ENCODE data around the gene SLC37A2.

SLC37A2 gene

GRCh38 chr11:125083312-125084056 is 20.4 kb downstream of the SLC37A2 start:
- H2AK5ac ChIP-seq (ENCODE audit: low read depth, low read length) = peak overlapping the region; percentile 90
- H3K79me1 ChIP-seq (ENCODE audit: low read depth, low read length) = no peaks in the 10 kb centered on the region
- H3K4me2 ChIP-seq (ENCODE audit: insufficient read depth, low read length, poor library complexity, severe bottlenecking) = no peak overlapping the region
- H2AFZ ChIP-seq (ENCODE audit: low read length) = peak overlapping the region; percentile 45
- H3K36me3 ChIP-seq (replicated peaks in 1 of 2; ENCODE audit: control insufficient read depth in 2 of 2, insufficient read depth in 2 of 2, low read length in 2 of 2) = peaks cover 0 to 2% of the 10 kb centered on the region in 2 donors
- peak overlapping the region; percentile 77 for H3K18ac ChIP-seq (ENCODE audit: low read length)
- peaks cover 5 to 8% of the 10 kb centered on the region in 2 donors for H3K4me1 ChIP-seq (ENCODE audit: control insufficient read depth in 2 of 2, insufficient read depth in 1 of 2, low read depth in 1 of 2, low read length in 2 of 2)
- no peak for DNase-seq (ENCODE audit: low spot score)
- H2BK120ac ChIP-seq (ENCODE audit: low read depth, low read length) = no peak overlapping the region
- peak overlapping the region; percentile 81 for H3K23ac ChIP-seq (ENCODE audit: low read depth, low read length, poor library complexity)
- no peak overlapping the region for H4K91ac ChIP-seq (ENCODE audit: low read depth, low read length, poor library complexity)
- H3K9ac ChIP-seq (ENCODE audit: low read depth, low read length, poor library complexity) = peak overlapping the region; percentile 63
- H3K4me3 ChIP-seq (ENCODE audit: low read length in 2 of 2) = no peak overlapping the region
- no peak overlapping the region for H3K4ac ChIP-seq (ENCODE audit: low read length)
- no peak overlapping the region for H3K27ac ChIP-seq (replicated peaks; ENCODE audit: low read length)
- no peak overlapping the region for H2BK12ac ChIP-seq (ENCODE audit: low read length)
- no peaks in the 10 kb centered on the region for H3K27me3 ChIP-seq (ENCODE audit: control insufficient read depth in 3 of 3, insufficient read depth in 3 of 3, low read depth in 1 of 3, low read length in 3 of 3)
- WGBS, 2 donors (ENCODE audit: extremely low coverage in 2 of 2, insufficient read length in 2 of 2, insufficient replicate concordance in 1 of 2) = no CpG with 5 or more reads among the region's 11 CpGs
- H4K8ac ChIP-seq (ENCODE audit: low read depth, low read length) = no peak overlapping the region
- no peak overlapping the region for H3K14ac ChIP-seq (ENCODE audit: low read length)
- peak overlapping the region; percentile 40 for H2BK5ac ChIP-seq (ENCODE audit: low read length)
- H3K9me3 ChIP-seq (replicated peaks in 1 of 2; ENCODE audit: control insufficient read depth in 2 of 2, insufficient read depth in 1 of 2, low read depth in 1 of 2, low read length in 2 of 2) = peaks cover 0 to 2% of the 10 kb centered on the region in 2 donors
- no peak overlapping the region for H2BK15ac ChIP-seq (ENCODE audit: low read length)

GRCh38 chr11:125084057-125084416 is 20.9 kb downstream of the SLC37A2 start:
- WGBS, 2 donors (ENCODE audit: extremely low coverage in 2 of 2, insufficient read length in 2 of 2, insufficient replicate concordance in 1 of 2) = no CpG with 5 or more reads among the region's 11 CpGs
- Histone ChIP-seq H3K14ac (ENCODE audit: low read length) (no peak overlapping the region), H3K79me1 (ENCODE audit: low read depth, low read length) (no peaks in the 10 kb centered on the region), H2BK5ac (ENCODE audit: low read length) (no peak overlapping the region), H4K91ac (ENCODE audit: low read depth, low read length, poor library complexity) (no peak overlapping the region), H2AFZ (ENCODE audit: low read length) (no peak overlapping the region), H3K18ac (ENCODE audit: low read length) (peak overlapping the region; percentile 77), H3K4me1 (ENCODE audit: control insufficient read depth in 2 of 2, insufficient read depth in 1 of 2, low read depth in 1 of 2, low read length in 2 of 2) (peaks cover 5 to 8% of the 10 kb centered on the region in 2 donors), H3K27ac (replicated peaks; ENCODE audit: low read length) (no peak overlapping the region), H2BK15ac (ENCODE audit: low read length) (no peak overlapping the region), H3K36me3 (replicated peaks in 1 of 2; ENCODE audit: control insufficient read depth in 2 of 2, insufficient read depth in 2 of 2, low read length in 2 of 2) (peaks cover 0 to 2% of the 10 kb centered on the region in 2 donors), H2BK120ac (ENCODE audit: low read depth, low read length) (no peak overlapping the region), H3K27me3 (ENCODE audit: control insufficient read depth in 3 of 3, insufficient read depth in 3 of 3, low read depth in 1 of 3, low read length in 3 of 3) (no peaks in the 10 kb centered on the region), H2AK5ac (ENCODE audit: low read depth, low read length) (peak overlapping the region; percentile 90), H3K4me3 (ENCODE audit: low read length in 2 of 2) (peak overlapping the region in 1 of 2 donors; percentile 47), H2BK12ac (ENCODE audit: low read length) (no peak overlapping the region), H4K8ac (ENCODE audit: low read depth, low read length) (peak overlapping the region; percentile 48), H3K9ac (ENCODE audit: low read depth, low read length, poor library complexity) (no peak overlapping the region), H3K9me3 (replicated peaks in 1 of 2; ENCODE audit: control insufficient read depth in 2 of 2, insufficient read depth in 1 of 2, low read depth in 1 of 2, low read length in 2 of 2) (peaks cover 0 to 2% of the 10 kb centered on the region in 2 donors), H3K4me2 (ENCODE audit: insufficient read depth, low read length, poor library complexity, severe bottlenecking) (no peak overlapping the region), H3K4ac (ENCODE audit: low read length) (peak overlapping the region; percentile 56), H3K23ac (ENCODE audit: low read depth, low read length, poor library complexity) (peak overlapping the region; percentile 81)
- no peak for DNase-seq (ENCODE audit: low spot score)

GRCh38 chr11:125084761-125085231 is 21.7 kb downstream of the SLC37A2 start:
- peak overlapping the region; percentile 29 for H3K18ac ChIP-seq (ENCODE audit: low read length)
- peak overlapping the region; percentile 73 for H2BK5ac ChIP-seq (ENCODE audit: low read length)
- no peak overlapping the region for H2AFZ ChIP-seq (ENCODE audit: low read length)
- H3K27me3 ChIP-seq (ENCODE audit: control insufficient read depth in 3 of 3, insufficient read depth in 3 of 3, low read depth in 1 of 3, low read length in 3 of 3) = no peaks in the 10 kb centered on the region
- H3K4me1 ChIP-seq (ENCODE audit: control insufficient read depth in 2 of 2, insufficient read depth in 1 of 2, low read depth in 1 of 2, low read length in 2 of 2) = peaks cover 5 to 8% of the 10 kb centered on the region in 2 donors
- H3K4me2 ChIP-seq (ENCODE audit: insufficient read depth, low read length, poor library complexity, severe bottlenecking) = no peak overlapping the region
- H3K4me3 ChIP-seq (ENCODE audit: low read length in 2 of 2) = no peak overlapping the region
- H4K8ac ChIP-seq (ENCODE audit: low read depth, low read length) = peak overlapping the region; percentile 7
- no peak overlapping the region for H3K23ac ChIP-seq (ENCODE audit: low read depth, low read length, poor library complexity)
- DNase-seq (ENCODE audit: low spot score) = no peak
- no peak overlapping the region for H3K9ac ChIP-seq (ENCODE audit: low read depth, low read length, poor library complexity)
- H2BK120ac ChIP-seq (ENCODE audit: low read depth, low read length) = no peak overlapping the region
- no peak overlapping the region for H2BK12ac ChIP-seq (ENCODE audit: low read length)
- H4K91ac ChIP-seq (ENCODE audit: low read depth, low read length, poor library complexity) = no peak overlapping the region
- peak overlapping the region; percentile 19 for H2AK5ac ChIP-seq (ENCODE audit: low read depth, low read length)
- no peak overlapping the region for H3K14ac ChIP-seq (ENCODE audit: low read length)
- H3K36me3 ChIP-seq (replicated peaks in 1 of 2; ENCODE audit: control insufficient read depth in 2 of 2, insufficient read depth in 2 of 2, low read length in 2 of 2) = peaks cover 0 to 2% of the 10 kb centered on the region in 2 donors
- no peaks in the 10 kb centered on the region for H3K79me1 ChIP-seq (ENCODE audit: low read depth, low read length)
- no CpG with 5 or more reads among the region's 8 CpGs for WGBS, 2 donors (ENCODE audit: extremely low coverage in 2 of 2, insufficient read length in 2 of 2, insufficient replicate concordance in 1 of 2)
- H2BK15ac ChIP-seq (ENCODE audit: low read length) = no peak overlapping the region
- no peak overlapping the region for H3K4ac ChIP-seq (ENCODE audit: low read length)
- H3K27ac ChIP-seq (replicated peaks; ENCODE audit: low read length) = no peak overlapping the region
- no peaks in the 10 kb centered on the region for H3K9me3 ChIP-seq (replicated peaks in 1 of 2; ENCODE audit: control insufficient read depth in 2 of 2, insufficient read depth in 1 of 2, low read depth in 1 of 2, low read length in 2 of 2)

GRCh38 chr11:125085301-125086081 is 22.4 kb downstream of the SLC37A2 start:
- Histone ChIP-seq H3K23ac (ENCODE audit: low read depth, low read length, poor library complexity) (peak overlapping the region; percentile 20), H2BK5ac (ENCODE audit: low read length) (peak overlapping the region; percentile 73), H3K27ac (replicated peaks; ENCODE audit: low read length) (no peak overlapping the region), H2AFZ (ENCODE audit: low read length) (no peak overlapping the region), H3K4me3 (ENCODE audit: low read length in 2 of 2) (no peak overlapping the region), H2AK5ac (ENCODE audit: low read depth, low read length) (peak overlapping the region; percentile 19), H4K91ac (ENCODE audit: low read depth, low read length, poor library complexity) (no peak overlapping the region), H3K4me2 (ENCODE audit: insufficient read depth, low read length, poor library complexity, severe bottlenecking) (no peak overlapping the region), H3K14ac (ENCODE audit: low read length) (no peak overlapping the region), H2BK12ac (ENCODE audit: low read length) (peak overlapping the region; percentile 35), H3K4ac (ENCODE audit: low read length) (no peak overlapping the region), H2BK15ac (ENCODE audit: low read length) (no peak overlapping the region), H4K8ac (ENCODE audit: low read depth, low read length) (no peak overlapping the region), H3K79me1 (ENCODE audit: low read depth, low read length) (no peaks in the 10 kb centered on the region), H3K9ac (ENCODE audit: low read depth, low read length, poor library complexity) (no peak overlapping the region), H3K9me3 (replicated peaks in 1 of 2; ENCODE audit: control insufficient read depth in 2 of 2, insufficient read depth in 1 of 2, low read depth in 1 of 2, low read length in 2 of 2) (no peaks in the 10 kb centered on the region), H3K36me3 (replicated peaks in 1 of 2; ENCODE audit: control insufficient read depth in 2 of 2, insufficient read depth in 2 of 2, low read length in 2 of 2) (peaks cover 0 to 2% of the 10 kb centered on the region in 2 donors), H3K27me3 (ENCODE audit: control insufficient read depth in 3 of 3, insufficient read depth in 3 of 3, low read depth in 1 of 3, low read length in 3 of 3) (no peaks in the 10 kb centered on the region), H2BK120ac (ENCODE audit: low read depth, low read length) (no peak overlapping the region), H3K18ac (ENCODE audit: low read length) (peak overlapping the region; percentile 59), H3K4me1 (ENCODE audit: control insufficient read depth in 2 of 2, insufficient read depth in 1 of 2, low read depth in 1 of 2, low read length in 2 of 2) (peaks cover 5 to 8% of the 10 kb centered on the region in 2 donors)
- DNase-seq (ENCODE audit: low spot score) = no peak
- WGBS, 2 donors (ENCODE audit: extremely low coverage in 2 of 2, insufficient read length in 2 of 2, insufficient replicate concordance in 1 of 2) = no CpG with 5 or more reads among the region's 20 CpGs
